Sigmoid colon (tissue), 7 donors: Measurements from ENCODE around the gene SNRPB. TPM values are rescaled to one million over a fixed set of nuclear protein-coding genes. Genes with fewer than 3 reads are reported as not detected.

Source experiments
- polyA plus RNA-seq, 3 donors: library from polyadenylated mRNA; stranded (reverse); fragments of 200-250 nt; gene quantifications; one replicate each; pipeline ENCODE4 v1.2.3, GENCODE V29; 2013
- small RNA-seq, 3 donors: library from RNA; depleted of rRNA; stranded (forward); fragments of <200 nt; gene quantifications; one replicate each; pipeline ENCODE3, GENCODE V24; 2016
- total RNA-seq, 4 donors: library from RNA; depleted of rRNA; stranded (reverse); fragments of >200 nt; gene quantifications; one replicate each; pipeline ENCODE4 v1.1.0, GENCODE V29; 2016
- donor health status: healthy with polysubstance abuse.
- donor health status: Bipolar disorder and iron deficiency.
- donor health status: healthy.

SNRPB gene
- total and polyA plus RNA-seq, 7 donors = 80.0 to 275 (median 156) TPM

Small RNA genes within 50 kb of the gene (small RNA-seq; reads per million reads assigned to genes)
- 0 reads per million in 3 donors for gene RF00019

Other genes starting within 250 kb of the SNRPB start
- gene TGM3, start 174.8 kb downstream of the SNRPB start, total RNA-seq = not detected
- gene TGM3, start 174.8 kb downstream of the SNRPB start, polyA plus RNA-seq = 1 to 10 TPM in 1 of 3 donors, under 1 TPM in 2; 0.23 to 3.0 (median 0.42) TPM
- not detected for gene TGM6, start 89.9 kb downstream of the SNRPB start, total RNA-seq
- not detected for gene TGM6, start 89.9 kb downstream of the SNRPB start, polyA plus RNA-seq
- 10 to 100 TPM; 10.7 to 16.3 (median 11.8) TPM for gene ZNF343, start 38.1 kb upstream of the SNRPB start, total RNA-seq
- 1 to 10 TPM; 3.0 to 5.6 (median 4.2) TPM for gene ZNF343, start 38.1 kb upstream of the SNRPB start, polyA plus RNA-seq
- gene TMC2, start 65.8 kb upstream of the SNRPB start, total RNA-seq = under 1 TPM in 1 of 4 donors, not detected in 3; 0.28 TPM
- gene TMC2, start 65.8 kb upstream of the SNRPB start, polyA plus RNA-seq = under 1 TPM in 2 of 3 donors, not detected in 1; 0.19 to 0.60 TPM
- gene NOP56, start 181.8 kb upstream of the SNRPB start, total RNA-seq = 10 to 100 TPM; 53.2 to 69.8 (median 65.2) TPM
- 100 to 1,000 TPM in 1 of 3 donors, 10 to 100 TPM in 2; 33.6 to 152 (median 47.6) TPM for gene NOP56, start 181.8 kb upstream of the SNRPB start, polyA plus RNA-seq
- 100 to 1,000 TPM; 105 to 131 (median 122) TPM for gene IDH3B, start 193.4 kb upstream of the SNRPB start, total RNA-seq
- 100 to 1,000 TPM; 103 to 121 (median 112) TPM for gene IDH3B, start 193.4 kb upstream of the SNRPB start, polyA plus RNA-seq
- gene EBF4, start 222.0 kb upstream of the SNRPB start, total RNA-seq = 10 to 100 TPM; 14.8 to 37.5 (median 30.8) TPM
- 1 to 10 TPM; 1.2 to 4.6 (median 1.2) TPM for gene EBF4, start 222.0 kb upstream of the SNRPB start, polyA plus RNA-seq